OCI-LY3 (cell line): ENCODE data around the gene VPS4B.
A peak's percentile ranks its signal among the peaks of the same experiment; 100 is the strongest.

Experiments
- H2AFZ ChIP-seq: fragments of 200-600, 300-600 bp; shearing (Covaris generic); 2 replicates; pipeline ENCODE4 v1.6.0; 2014; ENCODE audit warnings: antibody characterized with exemption, low read depth, low read length
- H3K27ac ChIP-seq: fragments of 200-600, 300-600 bp; sonication (generic); 2 replicates; pipeline ENCODE4 v1.5.1; 2014; ENCODE audit warnings: mild to moderate bottlenecking, low read length, moderate library complexity, mixed read lengths
- H3K27me3 ChIP-seq: fragments of 200-600, 300-600 bp; sonication (generic); 2 replicates; pipeline ENCODE4 v1.6.1; 2014; ENCODE audit warnings: low read depth, low read length, mixed read lengths
- H3K36me3 ChIP-seq: fragments of 200-600, 300-600 bp; sonication (generic); replicated peaks from 2 replicates; pipeline ENCODE3; 2014; ENCODE audit warnings: low read depth, low read length, mixed read lengths
- H3K4me1 ChIP-seq: fragments of 300-600, 200-600 bp; sonication (generic); 2 replicates; pipeline ENCODE4 v1.6.1; 2014; ENCODE audit warnings: low read length, mixed read lengths
- H3K4me2 ChIP-seq: fragments of 200-600, 300-600 bp; sonication (generic); 2 replicates; pipeline ENCODE4 v1.6.1; 2014; ENCODE audit warnings: low read length, mixed read lengths
- H3K4me3 ChIP-seq: fragments of 300-600, 200-600 bp; sonication (generic); 2 replicates; pipeline ENCODE4 v1.5.1; 2014; ENCODE audit warnings: antibody characterized with exemption, mild to moderate bottlenecking, low read length, moderate library complexity
- H3K79me2 ChIP-seq: fragments of 300-600, 200-600 bp; shearing (Covaris generic); 2 replicates; pipeline ENCODE4 v1.6.1; 2014; ENCODE audit warnings: mild to moderate bottlenecking, low read length, mixed read lengths
- H3K9ac ChIP-seq: fragments of 300-600, 200-600 bp; shearing (Covaris generic); 2 replicates; pipeline ENCODE4 v1.6.0; 2014; ENCODE audit warnings: mild to moderate bottlenecking, low read length, moderate library complexity
- H3K9me3 ChIP-seq: fragments of 200-600, 300-600 bp; shearing (Covaris generic); 2 replicates; pipeline ENCODE4 v1.6.1; 2014; ENCODE audit warnings: low read length, mixed read lengths; ENCODE audit not compliant: insufficient read depth
- H4K20me1 ChIP-seq: fragments of 200-600, 300-600 bp; sonication (generic); 2 replicates; pipeline ENCODE4 v1.6.1; 2016; ENCODE audit warnings: low read length, mixed read lengths; ENCODE audit not compliant: insufficient read depth
- EZH2phosphoT487 ChIP-seq: fragments of 200-600 bp; shearing (Covaris generic); IDR thresholded peaks from 2 replicates; pipeline ENCODE4 v1.6.1; 2018; ENCODE audit warnings: antibody characterized with exemption, mixed run types, low read depth
- TF ChIP-seq, protein P1 (sequence below): fragments of 200-600, 300-600 bp; sonication (generic); IDR thresholded peaks from 2 replicates; pipeline ENCODE4 v1.5.1; 2014; ENCODE audit warnings: antibody characterized with exemption, low read length, low read depth

The VPS4B gene

GRCh38 chr18:63344263-63344662, 78.0 kb downstream of the VPS4B start:
- no peaks in the 10 kb centered on the region for H3K79me2 ChIP-seq
- no peak overlapping the region for H3K9ac ChIP-seq
- H3K4me2 ChIP-seq = no peak overlapping the region
- no peak overlapping the region for H3K27ac ChIP-seq
- peaks cover 19% of the 10 kb centered on the region for H3K4me1 ChIP-seq
- H3K4me3 ChIP-seq = no peak overlapping the region
- H2AFZ ChIP-seq = no peak overlapping the region
- TF ChIP-seq, protein P1, sequence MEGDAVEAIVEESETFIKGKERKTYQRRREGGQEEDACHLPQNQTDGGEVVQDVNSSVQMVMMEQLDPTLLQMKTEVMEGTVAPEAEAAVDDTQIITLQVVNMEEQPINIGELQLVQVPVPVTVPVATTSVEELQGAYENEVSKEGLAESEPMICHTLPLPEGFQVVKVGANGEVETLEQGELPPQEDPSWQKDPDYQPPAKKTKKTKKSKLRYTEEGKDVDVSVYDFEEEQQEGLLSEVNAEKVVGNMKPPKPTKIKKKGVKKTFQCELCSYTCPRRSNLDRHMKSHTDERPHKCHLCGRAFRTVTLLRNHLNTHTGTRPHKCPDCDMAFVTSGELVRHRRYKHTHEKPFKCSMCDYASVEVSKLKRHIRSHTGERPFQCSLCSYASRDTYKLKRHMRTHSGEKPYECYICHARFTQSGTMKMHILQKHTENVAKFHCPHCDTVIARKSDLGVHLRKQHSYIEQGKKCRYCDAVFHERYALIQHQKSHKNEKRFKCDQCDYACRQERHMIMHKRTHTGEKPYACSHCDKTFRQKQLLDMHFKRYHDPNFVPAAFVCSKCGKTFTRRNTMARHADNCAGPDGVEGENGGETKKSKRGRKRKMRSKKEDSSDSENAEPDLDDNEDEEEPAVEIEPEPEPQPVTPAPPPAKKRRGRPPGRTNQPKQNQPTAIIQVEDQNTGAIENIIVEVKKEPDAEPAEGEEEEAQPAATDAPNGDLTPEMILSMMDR = no peak
- TF ChIP-seq EZH2phosphoT487 = no peak
- H3K36me3 ChIP-seq = peaks cover 51% of the 10 kb centered on the region
- no peaks in the 10 kb centered on the region for H4K20me1 ChIP-seq
- no peaks in the 10 kb centered on the region for H3K9me3 ChIP-seq
- no peaks in the 10 kb centered on the region for H3K27me3 ChIP-seq

DNA sequence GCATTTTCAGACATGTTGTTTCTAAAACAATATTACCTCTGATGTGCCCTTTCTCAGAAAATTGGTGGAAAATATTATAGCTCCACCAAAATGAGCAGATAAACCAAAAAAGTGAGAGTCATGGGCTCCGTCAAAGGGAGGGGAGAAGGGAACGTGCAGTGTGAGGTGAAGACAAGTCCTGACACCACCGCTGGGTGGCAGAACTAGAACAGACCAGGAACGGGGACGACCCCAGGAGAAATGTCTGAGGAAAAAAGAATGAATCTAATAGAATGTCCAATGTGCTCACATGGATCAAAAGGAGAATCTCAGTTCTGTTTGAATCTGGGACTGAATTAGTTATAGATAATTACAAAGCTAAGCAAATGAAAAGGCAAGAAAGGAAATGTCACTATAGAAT, 80.1 kb downstream of the VPS4B start:
- Histone ChIP-seq H3K4me1 (peaks cover 8% of the 10 kb centered on the region), H2AFZ (no peak overlapping the region), H3K9me3 (no peaks in the 10 kb centered on the region), H3K27me3 (no peaks in the 10 kb centered on the region), H4K20me1 (no peaks in the 10 kb centered on the region), H3K9ac (no peak overlapping the region), H3K4me2 (no peak overlapping the region), H3K4me3 (no peak overlapping the region), H3K79me2 (no peaks in the 10 kb centered on the region), H3K27ac (no peak overlapping the region), H3K36me3 (peaks cover 56% of the 10 kb centered on the region)
- TF ChIP-seq, protein P1 = peak; percentile 99
- TF ChIP-seq EZH2phosphoT487 = no peak

GRCh38 chr18:63339920-63340484, 82.3 kb downstream of the VPS4B start:
- Histone ChIP-seq H3K79me2 (no peaks in the 10 kb centered on the region), H3K9ac (no peak overlapping the region), H3K4me3 (no peak overlapping the region), H3K27ac (no peak overlapping the region), H3K27me3 (no peaks in the 10 kb centered on the region), H3K36me3 (peaks cover 56% of the 10 kb centered on the region), H2AFZ (no peak overlapping the region), H3K4me2 (peak overlapping the region; percentile 10), H3K4me1 (peaks cover 8% of the 10 kb centered on the region), H4K20me1 (no peaks in the 10 kb centered on the region), H3K9me3 (no peaks in the 10 kb centered on the region)
- no peak for TF ChIP-seq EZH2phosphoT487
- TF ChIP-seq, protein P1 = peak; percentile 99
